ENCODE results near the gene TNKS1BP1. TPM values are rescaled to one million over a fixed set of nuclear protein-coding genes. Genes with fewer than 3 reads are reported as not detected.

The TNKS1BP1 gene
- total and polyA plus RNA-seq, 4 donors: 28.3 to 67.1 (median 47.0) TPM

- Histone ChIP-seq H3K27me3 (ENCODE audit: control insufficient read depth in 4 of 4, insufficient read depth in 4 of 4, low read length in 3 of 4) (no peaks in the 10 kb centered on the region), H3K36me3 (ENCODE audit: control insufficient read depth in 4 of 4, insufficient read depth in 3 of 4, low read depth in 1 of 4, low read length in 3 of 4) (peaks cover 9 to 22% (median 12%) of the 10 kb centered on the region in 4 donors), H3K9me3 (ENCODE audit: control insufficient read depth in 4 of 4, low read length in 3 of 4) (no peaks in the 10 kb centered on the region), H3K4me3 (ENCODE audit: low read depth in 1 of 3, low read length in 3 of 3) (no peak overlapping the region), H3K4me1 (ENCODE audit: control insufficient read depth in 4 of 4, insufficient read depth in 4 of 4, low read length in 3 of 4) (peaks cover 19 to 86% (median 66%) of the 10 kb centered on the region in 4 donors), H3K27ac (ENCODE audit: low read depth in 1 of 2, low read length in 2 of 2) (no peak overlapping the region), H3K9ac (ENCODE audit: low read depth in 1 of 2, low read length in 2 of 2) (no peak overlapping the region)
- WGBS: 75% methylated on average over 2 of the region's 2 CpGs
- no peak for TF ChIP-seq YY1 (IDR thresholded peaks at IDR 0.05)
- no peak for TF ChIP-seq NR2F2 (IDR thresholded peaks at IDR 0.05)
- TF ChIP-seq HNF4A (conservative IDR thresholded peaks at IDR 0.05): no peak
- TF ChIP-seq FOXA2 (IDR thresholded peaks at IDR 0.05): no peak
- TF ChIP-seq REST (IDR thresholded peaks at IDR 0.05): no peak
- TF ChIP-seq EGR1 (IDR thresholded peaks at IDR 0.05; ENCODE audit: low read depth in 2 of 2): no peak
- no peak for TF ChIP-seq MAX (IDR thresholded peaks at IDR 0.05)
- DNase-seq (ENCODE audit: low spot score): no peak
Observed at GRCh38 chr11:57318178-57318577, 6.6 kb downstream of the TNKS1BP1 start.

- peaks cover 9 to 22% (median 12%) of the 10 kb centered on the region in 4 donors for H3K36me3 ChIP-seq (ENCODE audit: control insufficient read depth in 4 of 4, insufficient read depth in 3 of 4, low read depth in 1 of 4, low read length in 3 of 4)
Observed at GRCh38 chr11:57316017-57316416, 8.7 kb downstream of the TNKS1BP1 start.

DNA sequence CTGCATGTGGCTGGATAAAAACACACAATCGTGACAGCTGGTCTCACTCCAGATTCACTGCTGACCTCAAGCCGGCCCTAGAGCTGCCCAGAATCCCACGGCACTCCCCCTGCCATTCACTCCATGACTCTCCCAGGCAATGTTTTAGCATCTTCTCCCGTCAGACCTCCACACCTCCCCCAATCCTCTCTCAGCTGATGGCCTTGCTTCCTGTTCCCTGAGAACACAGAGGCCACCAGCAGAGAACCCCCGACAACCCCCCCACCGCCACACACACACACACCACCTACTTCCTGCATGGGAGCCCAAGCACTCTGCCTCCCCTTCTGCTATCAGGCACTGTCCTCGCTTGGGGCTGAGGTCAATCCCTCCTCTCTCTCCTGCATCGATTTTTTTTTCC lies 9.3 kb downstream of the TNKS1BP1 start:
- H3K9me3 ChIP-seq (ENCODE audit: control insufficient read depth in 4 of 4, low read length in 3 of 4): no peaks in the 10 kb centered on the region
- TF ChIP-seq SP1 (IDR thresholded peaks at IDR 0.05): peak; percentile 46
- TF ChIP-seq NR2F2 (IDR thresholded peaks at IDR 0.05): peak; percentile 83
- TF ChIP-seq RXRA (IDR thresholded peaks at IDR 0.05): peak; percentile 65 to 81
- TF ChIP-seq, protein P1, sequence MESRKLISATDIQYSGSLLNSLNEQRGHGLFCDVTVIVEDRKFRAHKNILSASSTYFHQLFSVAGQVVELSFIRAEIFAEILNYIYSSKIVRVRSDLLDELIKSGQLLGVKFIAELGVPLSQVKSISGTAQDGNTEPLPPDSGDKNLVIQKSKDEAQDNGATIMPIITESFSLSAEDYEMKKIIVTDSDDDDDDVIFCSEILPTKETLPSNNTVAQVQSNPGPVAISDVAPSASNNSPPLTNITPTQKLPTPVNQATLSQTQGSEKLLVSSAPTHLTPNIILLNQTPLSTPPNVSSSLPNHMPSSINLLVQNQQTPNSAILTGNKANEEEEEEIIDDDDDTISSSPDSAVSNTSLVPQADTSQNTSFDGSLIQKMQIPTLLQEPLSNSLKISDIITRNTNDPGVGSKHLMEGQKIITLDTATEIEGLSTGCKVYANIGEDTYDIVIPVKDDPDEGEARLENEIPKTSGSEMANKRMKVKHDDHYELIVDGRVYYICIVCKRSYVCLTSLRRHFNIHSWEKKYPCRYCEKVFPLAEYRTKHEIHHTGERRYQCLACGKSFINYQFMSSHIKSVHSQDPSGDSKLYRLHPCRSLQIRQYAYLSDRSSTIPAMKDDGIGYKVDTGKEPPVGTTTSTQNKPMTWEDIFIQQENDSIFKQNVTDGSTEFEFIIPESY (IDR thresholded peaks at IDR 0.05): no peak
- H3K36me3 ChIP-seq (ENCODE audit: control insufficient read depth in 4 of 4, insufficient read depth in 3 of 4, low read depth in 1 of 4, low read length in 3 of 4): peaks cover 9 to 22% (median 12%) of the 10 kb centered on the region in 4 donors
- DNase-seq (ENCODE audit: low spot score): no peak
- WGBS: 10% methylated on average over 8 of the region's 8 CpGs
- H3K9ac ChIP-seq (ENCODE audit: low read depth in 1 of 2, low read length in 2 of 2): no peak overlapping the region
- H3K27ac ChIP-seq (ENCODE audit: low read depth in 1 of 2, low read length in 2 of 2): peak overlapping the region; percentile 51 to 54
- H3K4me1 ChIP-seq (ENCODE audit: control insufficient read depth in 4 of 4, insufficient read depth in 4 of 4, low read length in 3 of 4): peaks cover 21 to 82% (median 60%) of the 10 kb centered on the region in 4 donors
- no peak overlapping the region for H3K4me3 ChIP-seq (ENCODE audit: low read depth in 1 of 3, low read length in 3 of 3)
- H3K27me3 ChIP-seq (ENCODE audit: control insufficient read depth in 4 of 4, insufficient read depth in 4 of 4, low read length in 3 of 4): no peaks in the 10 kb centered on the region

More at GRCh38 chr11:57316017-57316416, 8.7 kb downstream of the TNKS1BP1 start:
- Histone ChIP-seq H3K4me1 (ENCODE audit: control insufficient read depth in 4 of 4, insufficient read depth in 4 of 4, low read length in 3 of 4) (peaks cover 23 to 82% (median 62%) of the 10 kb centered on the region in 4 donors), H3K4me3 (ENCODE audit: low read depth in 1 of 3, low read length in 3 of 3) (no peak overlapping the region), H3K9me3 (ENCODE audit: control insufficient read depth in 4 of 4, low read length in 3 of 4) (no peaks in the 10 kb centered on the region), H3K27me3 (ENCODE audit: control insufficient read depth in 4 of 4, insufficient read depth in 4 of 4, low read length in 3 of 4) (no peaks in the 10 kb centered on the region), H3K27ac (ENCODE audit: low read depth in 1 of 2, low read length in 2 of 2) (peak overlapping the region; percentile 51 to 54), H3K9ac (ENCODE audit: low read depth in 1 of 2, low read length in 2 of 2) (no peak overlapping the region)
- 37% methylated on average over 3 of the region's 3 CpGs for WGBS
- TF ChIP-seq YY1 (IDR thresholded peaks at IDR 0.05): peak; percentile 8
- no peak for TF ChIP-seq GABPA (IDR thresholded peaks at IDR 0.05 in 1 of 2, conservative IDR thresholded peaks at IDR 0.05 in 1 of 2)
- no peak for DNase-seq (ENCODE audit: low spot score)

Data from liver (tissue), 9 donors.